T-cell (primary cell): ENCODE results near the gene CYTH1. TPM values are rescaled to one million over a fixed set of nuclear protein-coding genes. Genes with fewer than 3 reads are reported as not detected.

Experiments used
- ATAC-seq, 4 experiments: fragments of 200-7000 bp in 3 of 4; fragments of 150-1000 bp in 1 of 4; cut with Tn5 transposase; replicated peaks in 1 of 4; 1 replicate in 3 of 4; 2 replicates in 1 of 4; pipeline ENCODE4 v1.10.0; 2021; ENCODE audit warnings: moderate library complexity in 3 of 4, mild to moderate bottlenecking in 2 of 4, moderate number of reproducible peaks in 1 of 4
- CTCF ChIA-PET, 2 donors: fragments of 300-600 bp; sonication (Branson Sonifier 250); formaldehyde crosslinking; loops; one replicate each; lab custom pipeline; 2022; ENCODE audit warnings: antibody characterized with exemption in 2 of 2; lab: Charles Lee
- POLR2A ChIA-PET, 2 donors: fragments of 300-600 bp; sonication (Branson Sonifier 250); formaldehyde crosslinking; loops; one replicate each; lab custom pipeline; 2022; ENCODE audit warnings: antibody characterized with exemption in 2 of 2; lab: Charles Lee
- DNase-seq, 35 experiments: peaks; one replicate each; pipeline versions ENCODE4 v3.0.0 to v3.0.0-alpha.2; 2013 to 2023
- H3K27ac ChIP-seq: one replicate; pipeline ENCODE4 v1.5.1; 2013; ENCODE audit warnings: low read length
- H3K27me3 ChIP-seq, 2 experiments: replicated peaks in 1 of 2; 1 replicate in 1 of 2; 2 replicates in 1 of 2; pipeline versions ENCODE4 v1.6.1 to v1.7.0; 2013; ENCODE audit warnings: low read length in 1 of 2, mixed read lengths in 1 of 2; ENCODE audit not compliant: control insufficient read depth in 2 of 2, insufficient read depth in 2 of 2; ENCODE audit errors: extremely low read depth in 1 of 2
- H3K36me3 ChIP-seq, 2 donors: 1 replicate in 1 of 2; 2 replicates in 1 of 2; pipeline versions ENCODE4 v1.6.1 to v1.7.0; 2013; ENCODE audit warnings: low read length in 1 of 2; ENCODE audit not compliant: control insufficient read depth in 2 of 2, insufficient read depth in 1 of 2; ENCODE audit errors: extremely low read depth in 1 of 2
- H3K4me1 ChIP-seq, 2 experiments: 1 replicate in 1 of 2; 2 replicates in 1 of 2; pipeline versions ENCODE4 v1.6.1 to v1.7.0; 2013; ENCODE audit warnings: low read length in 2 of 2, mixed read lengths in 1 of 2; ENCODE audit not compliant: insufficient read depth in 2 of 2, control insufficient read depth in 1 of 2; ENCODE audit errors: extremely low read depth in 1 of 2
- H3K4me3 ChIP-seq, 2 donors: 1 replicate in 1 of 2; 2 replicates in 1 of 2; pipeline versions ENCODE4 v1.5.1 to v1.7.0; 2013; ENCODE audit warnings: mild to moderate bottlenecking in 2 of 2, low read length in 1 of 2, moderate library complexity in 1 of 2; ENCODE audit not compliant: control insufficient read depth in 1 of 2; ENCODE audit errors: extremely low read depth in 1 of 2
- H3K9me3 ChIP-seq: 2 replicates; pipeline ENCODE4 v1.7.0; 2013
- H3K27ac Mint-ChIP-seq, 2 donors: one replicate each; pipeline ENCODE4 v1.8.0; 2020 to 2021; ENCODE audit warnings: mild to moderate bottlenecking in 2 of 2, mixed read lengths in 2 of 2
- H3K27me3 Mint-ChIP-seq, 2 donors: one replicate each; pipeline ENCODE4 v1.8.0; 2021 to 2022; ENCODE audit warnings: mixed read lengths in 2 of 2
- H3K36me3 Mint-ChIP-seq: one replicate; pipeline ENCODE4 v1.8.0; 2021; ENCODE audit warnings: mixed read lengths
- H3K4me1 Mint-ChIP-seq, 3 donors: one replicate each; pipeline ENCODE4 v1.8.0; 2020 to 2022; ENCODE audit warnings: mixed read lengths in 3 of 3, mild to moderate bottlenecking in 1 of 3
- H3K4me3 Mint-ChIP-seq, 3 donors: one replicate each; pipeline ENCODE4 v1.8.0; 2020 to 2022; ENCODE audit warnings: mild to moderate bottlenecking in 3 of 3, mixed read lengths in 3 of 3, moderate library complexity in 3 of 3
- H3K9me3 Mint-ChIP-seq, 3 donors: one replicate each; pipeline ENCODE4 v1.8.0; 2020 to 2022; ENCODE audit warnings: mixed read lengths in 3 of 3
- WGBS: methylation state at CpG from one replicate; pipeline ENCODE4 v1.1.5; 2013; ENCODE audit warnings: missing lambda C conversion rate; ENCODE audit not compliant: insufficient coverage; 5-methylcytosine and 5-hydroxymethylcytosine counted together
- total RNA-seq, 35 experiments: library from RNA in 6 of 35; stranded (reverse) in 6 of 35; fragments of 120-200 nt in 1 of 35; gene quantifications; one replicate each; pipeline versions ENCODE4 v1.2.1 to v1.2.4 and lab custom pipeline; 2013 to 2026

The CYTH1 gene
- total RNA-seq, 5 donors from 2014 or later (not counting 1 experiment from before 2014, with no cell fraction given): 357 to 509 (median 372) TPM

- peak overlapping the region in 2 of 3 donors; percentile 56 to 70 for H3K4me3 Mint-ChIP-seq
- H3K27me3 Mint-ChIP-seq: no peaks in the 10 kb centered on the region
- Histone ChIP-seq H3K27me3 (no peaks in the 10 kb centered on the region), H3K36me3 (peaks cover 0 to 85% of the 10 kb centered on the region in 2 donors), H3K27ac (peak overlapping the region; percentile 90), H3K4me3 (no peak overlapping the region), H3K9me3 (no peaks in the 10 kb centered on the region), H3K4me1 (peaks cover 42 to 53% of the 10 kb centered on the region in 2 experiments)
- WGBS: 82% methylated on average over 16 of the region's 18 CpGs
- ChIA-PET CTCF (interaction anchor here in 1 of 2 donors (0.8 to 1.3 kb wide), 2 partner anchors 11 to 16 kb away, joined by 3 to 9 read pairs; no protein-coding TSS in a partner anchor), POLR2A (interaction anchor here (0.5 to 2.0 kb wide), 9 partner anchors 10 to 90 kb away, joined by 3 to 10 read pairs (median 4); no protein-coding TSS in a partner anchor)
- H3K9me3 Mint-ChIP-seq: no peaks in the 10 kb centered on the region
- H3K27ac Mint-ChIP-seq: peak overlapping the region; percentile 91 to 92
- ATAC-seq (no peak), DNase-seq (peak in 1 of 35 experiments; percentile 27)
- H3K36me3 Mint-ChIP-seq: peaks cover 71% of the 10 kb centered on the region
- peaks cover 55 to 80% (median 67%) of the 10 kb centered on the region in 3 donors for H3K4me1 Mint-ChIP-seq
Measured at GRCh38 chr17:78819806-78820792, 38.0 kb upstream of the CYTH1 start.

- Mint-ChIP-seq H3K4me1 (peaks cover 48 to 73% (median 62%) of the 10 kb centered on the region in 3 donors), H3K27me3 (no peaks in the 10 kb centered on the region), H3K9me3 (no peaks in the 10 kb centered on the region), H3K36me3 (peaks cover 66% of the 10 kb centered on the region), H3K4me3 (peak overlapping the region; percentile 56 to 70 (median 65)), H3K27ac (peak overlapping the region; percentile 91 to 92)
- Histone ChIP-seq H3K36me3 (peaks cover 0 to 85% of the 10 kb centered on the region in 2 donors), H3K9me3 (no peaks in the 10 kb centered on the region), H3K27me3 (no peaks in the 10 kb centered on the region), H3K27ac (peak overlapping the region; percentile 90), H3K4me1 (peaks cover 42 to 53% of the 10 kb centered on the region in 2 experiments), H3K4me3 (no peak overlapping the region)
- ChIA-PET POLR2A (interaction anchor here (0.7 to 2.0 kb wide), 7 partner anchors 9 to 60 kb away, joined by 3 to 8 read pairs (median 4); no protein-coding TSS in a partner anchor), CTCF (interaction anchor here in 1 of 2 donors (0.5 to 1.4 kb wide), 5 partner anchors 12 to 37 kb away, joined by 3 to 9 read pairs (median 3); partner anchors contain the start of gene USP36)
- DNase-seq (no peak), ATAC-seq (no peak)
- WGBS: 78% methylated on average over 4 of the region's 8 CpGs
Measured at GRCh38 chr17:78819402-78819801, 37.3 kb upstream of the CYTH1 start.

- Histone ChIP-seq H3K9me3 (no peaks in the 10 kb centered on the region), H3K27ac (peak overlapping the region; percentile 90), H3K4me3 (peak overlapping the region in 1 of 2 donors; percentile 1), H3K27me3 (no peaks in the 10 kb centered on the region), H3K4me1 (peaks cover 42 to 53% of the 10 kb centered on the region in 2 experiments), H3K36me3 (peaks cover under 1 to 85% of the 10 kb centered on the region in 2 donors)
- H3K4me1 Mint-ChIP-seq: peaks cover 44 to 69% (median 58%) of the 10 kb centered on the region in 3 donors
- POLR2A ChIA-PET: interaction anchor here (0.7 to 2.0 kb wide), 8 partner anchors 9 to 60 kb away, joined by 3 to 8 read pairs (median 4); no protein-coding TSS in a partner anchor
- peak; percentile 65 to 92 (median 80) for ATAC-seq
- H3K4me3 Mint-ChIP-seq: peak overlapping the region; percentile 56 to 70 (median 65)
- DNase-seq: peak; percentile 36 to 87 (median 73)
- H3K36me3 Mint-ChIP-seq: peaks cover 67% of the 10 kb centered on the region
- CTCF ChIA-PET: interaction anchor here (0.5 to 1.4 kb wide), 7 partner anchors 13 to 102 kb away, joined by 3 to 9 read pairs (median 3); partner anchors contain the start of gene USP36 (in 1 of the 2)
- no peaks in the 10 kb centered on the region for H3K9me3 Mint-ChIP-seq
- H3K27ac Mint-ChIP-seq: peak overlapping the region; percentile 91 to 92
- H3K27me3 Mint-ChIP-seq: no peaks in the 10 kb centered on the region
- 0% methylated on average over 2 of the region's 6 CpGs for WGBS
Measured at GRCh38 chr17:78818932-78819331, 36.9 kb upstream of the CYTH1 start.

GRCh38 chr17:78818152-78818846 is 36.2 kb upstream of the CYTH1 start:
- peak overlapping the region; percentile 91 to 92 for H3K27ac Mint-ChIP-seq
- H3K9me3 Mint-ChIP-seq: no peaks in the 10 kb centered on the region
- ATAC-seq (no peak), DNase-seq (peak in 3 of 35 experiments; percentile 25 to 38 (median 34))
- no peaks in the 10 kb centered on the region for H3K27me3 Mint-ChIP-seq
- Histone ChIP-seq H3K27ac (peak overlapping the region; percentile 90), H3K9me3 (no peaks in the 10 kb centered on the region), H3K4me3 (peak overlapping the region; percentile 1 to 26), H3K4me1 (peaks cover 42 to 56% of the 10 kb centered on the region in 2 experiments), H3K27me3 (no peaks in the 10 kb centered on the region), H3K36me3 (peaks cover 4 to 85% of the 10 kb centered on the region in 2 donors)
- peaks cover 42 to 63% (median 57%) of the 10 kb centered on the region in 3 donors for H3K4me1 Mint-ChIP-seq
- POLR2A ChIA-PET: interaction anchor here in 1 of 2 donors (0.7 to 2.0 kb wide), 6 partner anchors 14 to 59 kb away, joined by 3 to 8 read pairs (median 4); no protein-coding TSS in a partner anchor
- peaks cover 66% of the 10 kb centered on the region for H3K36me3 Mint-ChIP-seq
- peak overlapping the region; percentile 56 to 70 (median 65) for H3K4me3 Mint-ChIP-seq
- CTCF ChIA-PET: interaction anchor here (0.6 to 1.4 kb wide), 3 partner anchors 22 to 101 kb away, joined by 3 to 4 read pairs (median 3); partner anchors contain the start of gene USP36 (in 1 of the 2)
- 60% methylated on average over 13 of the region's 19 CpGs for WGBS

GRCh38 chr17:78817123-78817522 is 35.0 kb upstream of the CYTH1 start:
- WGBS: 14% methylated on average over 5 of the region's 6 CpGs
- Histone ChIP-seq H3K27ac (peak overlapping the region; percentile 90), H3K9me3 (no peaks in the 10 kb centered on the region), H3K4me3 (no peak overlapping the region), H3K4me1 (peaks cover 42 to 63% of the 10 kb centered on the region in 2 experiments), H3K36me3 (peaks cover 14 to 86% of the 10 kb centered on the region in 2 donors), H3K27me3 (no peaks in the 10 kb centered on the region)
- Mint-ChIP-seq H3K36me3 (peaks cover 63% of the 10 kb centered on the region), H3K4me3 (peak overlapping the region; percentile 7 to 70 (median 47)), H3K27me3 (no peaks in the 10 kb centered on the region), H3K27ac (peak overlapping the region; percentile 91 to 92), H3K9me3 (no peaks in the 10 kb centered on the region), H3K4me1 (peaks cover 33 to 62% (median 60%) of the 10 kb centered on the region in 3 donors)
- CTCF ChIA-PET: interaction anchor here in 1 of 2 donors (0.6 to 0.7 kb wide), 2 partner anchors 70 to 1450 kb away, joined by 3 read pairs; no protein-coding TSS in a partner anchor
- peak in 34 of 35 experiments; percentile 46 to 91 (median 80) for DNase-seq
- POLR2A ChIA-PET: interaction anchor here (0.6 kb wide), 2 partner anchors 110 kb away, joined by 3 to 4 read pairs; no protein-coding TSS in a partner anchor
- peak; percentile 64 to 84 (median 76) for ATAC-seq
